NCI-H2171 treated with DMSO at 0.1 percent for 48 hours (cell line): Measurements from ENCODE around the gene PIAS1.
"Not testable (repeated sequence)": the region's sequence is repeated elsewhere in the genome, so short reads cannot be mapped to it uniquely, and the experiment has no call there.

Experiments used
- DNase-seq: peaks from one replicate; lab custom pipeline; 2025; lab: John Stamatoyannopoulos, UW

The PIAS1 gene

DNA sequence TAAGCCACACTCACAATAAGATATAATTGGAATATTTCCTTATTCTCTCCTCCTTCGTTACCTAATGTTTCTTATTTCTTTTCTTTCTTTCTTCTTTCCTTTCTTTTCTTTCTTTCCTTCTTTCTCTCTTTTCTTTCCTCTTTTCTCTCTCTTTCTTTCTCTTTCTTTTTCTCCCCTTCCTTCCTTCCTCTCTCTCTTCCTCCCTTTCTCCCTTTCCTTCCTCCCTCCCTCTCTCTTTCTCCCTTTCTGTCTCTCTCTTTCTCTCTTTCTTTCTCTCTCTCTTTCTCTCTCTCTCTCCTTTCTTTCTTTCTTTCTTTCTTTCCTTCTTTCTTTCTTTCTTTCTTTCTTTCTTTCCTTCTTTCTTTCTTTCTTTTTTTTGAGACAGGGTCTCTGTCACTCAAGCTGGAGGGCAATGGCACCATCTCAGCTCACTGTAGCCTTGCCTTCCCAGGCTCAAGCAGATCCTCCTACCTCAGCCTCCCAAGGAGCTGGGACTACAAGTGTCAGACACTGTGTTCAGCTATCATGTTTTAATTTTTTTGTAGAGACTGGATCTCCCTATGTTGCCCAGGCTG lies 19.3 kb upstream of the PIAS1 start:
- DNase-seq: no peak

DNA sequence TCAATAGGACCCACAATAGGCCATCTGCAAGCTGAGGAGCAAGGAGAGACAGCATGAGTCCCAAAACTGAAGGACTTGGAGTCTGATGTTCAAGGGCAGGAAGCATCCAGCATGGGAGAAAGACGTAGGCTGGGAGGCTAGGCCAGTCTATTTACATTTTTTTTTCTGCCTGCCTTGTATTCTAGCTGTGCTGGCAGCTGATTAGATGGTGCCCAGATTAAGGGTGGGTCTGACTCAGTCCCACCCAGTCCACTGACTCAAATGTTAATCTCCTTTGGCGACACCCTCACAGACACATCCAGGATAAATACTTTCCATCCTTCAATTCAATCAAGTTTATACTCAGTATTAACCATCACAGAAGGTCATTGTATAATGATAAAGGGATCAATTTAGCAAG lies 15.9 kb upstream of the PIAS1 start:
- DNase-seq: no peak

DNA sequence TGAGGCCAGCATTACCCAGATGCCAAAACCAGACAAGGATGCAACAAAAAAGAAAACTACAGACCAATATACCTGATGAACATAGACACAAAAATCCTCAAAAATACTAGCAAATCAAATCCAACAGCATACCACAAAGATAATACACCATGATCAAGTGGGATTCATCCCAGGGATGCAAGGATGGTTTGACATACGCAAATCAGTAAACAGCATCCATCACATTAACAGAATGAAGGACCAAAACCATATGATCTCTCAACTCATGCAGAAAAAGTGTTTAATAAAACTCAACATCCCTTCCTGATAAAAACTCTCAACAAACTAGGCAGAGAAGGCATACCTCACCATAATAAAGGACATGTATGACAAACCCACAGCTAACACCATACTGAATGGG lies 14.0 kb upstream of the PIAS1 start:
- no peak for DNase-seq

DNA sequence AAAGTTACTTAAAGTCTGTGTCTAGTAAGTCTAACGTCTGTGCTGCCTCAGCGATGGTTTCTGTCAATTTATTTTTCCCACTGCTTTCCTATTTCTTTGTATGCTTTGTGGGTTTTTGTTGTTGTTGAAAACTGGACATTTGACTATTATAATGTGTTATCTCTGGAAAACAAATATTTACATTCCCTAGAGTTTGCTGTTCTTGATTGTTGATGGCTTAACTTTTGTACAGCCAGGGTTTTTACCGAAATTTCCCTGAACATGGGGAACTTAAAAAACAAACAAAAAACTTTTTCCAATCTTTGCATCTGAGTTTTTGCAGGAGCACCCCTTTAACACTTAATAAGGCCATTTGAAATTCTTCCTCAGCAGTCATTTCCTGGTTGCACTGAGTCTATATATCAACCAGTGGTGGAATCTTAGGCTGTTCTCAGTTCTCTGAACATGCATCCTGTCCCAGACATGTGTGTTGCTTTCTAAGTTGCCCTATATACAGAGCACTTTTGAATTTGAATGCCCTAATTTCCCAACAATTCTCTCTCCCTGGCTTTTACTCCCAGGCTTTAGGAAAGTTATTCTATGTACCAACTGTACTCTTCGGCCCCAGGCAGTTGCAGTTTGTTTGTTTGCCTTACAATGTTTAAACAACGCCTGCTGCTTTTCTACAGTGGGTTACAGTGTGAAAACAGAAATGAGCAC lies 11.8 kb upstream of the PIAS1 start:
- no peak for DNase-seq

DNA sequence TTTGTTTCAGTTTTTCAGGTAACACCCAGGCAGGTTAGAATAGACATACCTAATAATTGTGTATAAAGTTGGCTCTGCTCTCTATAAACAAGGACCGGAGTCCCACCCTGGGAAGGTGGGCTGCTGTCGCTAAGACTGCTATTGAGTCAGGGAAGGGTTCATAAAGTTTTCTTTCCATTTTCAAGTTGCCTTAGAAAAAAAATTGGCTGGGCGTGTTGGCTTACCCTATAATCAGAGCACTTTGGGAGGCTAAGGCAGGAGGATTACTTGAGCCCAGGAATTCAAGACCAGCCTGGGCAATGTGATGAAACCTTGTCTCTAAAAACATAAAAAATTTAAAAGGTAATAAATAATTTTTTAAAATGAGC lies 11.3 kb upstream of the PIAS1 start:
- no peak for DNase-seq

DNA sequence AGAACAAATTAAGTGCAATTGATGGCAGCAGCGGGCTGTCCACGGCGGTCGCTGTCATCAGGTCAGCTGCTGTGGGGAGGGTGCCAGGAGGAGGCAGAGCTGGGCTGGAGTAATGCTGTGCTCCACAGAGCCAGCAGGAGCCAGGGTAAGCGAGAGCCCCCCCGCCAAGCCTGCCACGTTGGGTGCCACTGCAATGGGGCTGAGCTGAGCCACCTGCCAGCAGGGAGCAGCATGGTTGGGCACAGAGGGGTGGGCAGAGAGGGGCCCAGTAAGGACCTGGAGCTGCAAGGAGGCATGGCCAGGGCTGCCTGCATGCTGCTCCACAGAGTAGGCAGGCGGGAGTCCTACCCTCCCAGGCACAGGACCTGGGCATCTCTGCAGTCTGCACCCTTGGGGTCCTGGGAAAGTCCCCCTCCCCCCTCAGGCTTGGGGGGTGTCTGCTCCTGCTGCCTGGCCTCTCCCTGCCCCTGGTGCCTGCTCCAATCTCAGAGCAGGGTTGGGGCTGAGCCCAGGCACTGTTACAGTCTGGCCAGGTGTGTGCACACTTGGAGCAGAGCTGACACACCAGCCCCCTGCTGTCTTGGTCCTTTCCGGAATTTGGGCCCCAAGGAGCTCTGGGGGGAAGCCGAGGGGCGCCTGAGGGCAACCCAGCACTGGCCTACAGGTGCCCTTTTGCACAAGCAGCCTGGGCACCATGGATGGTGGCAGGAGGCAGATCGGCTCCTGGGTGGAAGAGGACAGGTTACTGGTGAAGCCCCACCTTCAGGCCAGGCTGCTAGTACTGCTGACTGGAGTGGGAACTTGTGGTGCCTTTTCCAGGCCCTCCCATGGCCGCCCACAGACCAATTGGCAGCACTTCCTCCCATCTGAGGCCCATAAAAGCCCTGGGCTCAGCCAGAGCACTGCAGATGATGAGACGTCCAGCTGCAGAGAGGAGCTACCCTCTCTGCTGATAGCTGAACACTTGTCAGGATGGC lies 8.5 kb upstream of the PIAS1 start:
- DNase-seq: no peak

DNA sequence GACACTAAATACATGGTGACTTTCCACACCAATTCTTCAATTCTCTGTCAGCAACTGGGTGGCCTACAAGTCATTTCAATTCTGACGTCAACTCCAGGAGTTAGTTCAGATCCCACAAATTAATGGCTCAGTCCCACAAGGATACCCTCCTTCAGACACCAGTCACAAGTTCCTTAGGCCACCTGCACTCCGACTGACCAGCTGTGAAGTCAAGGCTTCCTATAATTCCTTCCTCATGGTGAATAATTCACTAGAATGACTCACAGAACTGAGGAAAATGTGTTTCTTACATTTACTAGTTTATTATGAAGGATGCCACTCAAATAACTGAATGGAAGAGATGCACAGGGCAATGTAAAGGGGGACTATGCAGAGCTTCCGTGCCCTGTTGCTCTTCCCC lies 6.3 kb upstream of the PIAS1 start:
- DNase-seq: no peak

DNA sequence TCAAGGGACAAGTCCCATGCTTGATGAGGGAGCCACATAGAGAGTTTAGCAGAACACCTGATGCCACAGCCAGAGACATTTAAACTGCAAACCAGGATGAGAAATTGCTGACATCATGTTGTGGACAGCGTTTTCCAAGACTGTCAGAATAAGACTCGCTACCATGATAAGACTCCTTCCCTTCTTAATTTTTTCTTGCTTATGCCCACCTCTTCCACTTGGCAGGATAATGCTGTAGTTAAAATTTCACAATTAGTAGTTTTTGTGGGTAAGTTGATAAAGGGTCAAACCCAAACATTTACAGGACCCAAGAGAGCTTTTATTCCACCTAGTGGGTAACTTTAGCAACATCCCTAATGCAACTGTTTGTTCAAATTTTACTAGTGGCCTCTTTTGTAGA lies 3.0 kb upstream of the PIAS1 start:
- no peak for DNase-seq

DNA sequence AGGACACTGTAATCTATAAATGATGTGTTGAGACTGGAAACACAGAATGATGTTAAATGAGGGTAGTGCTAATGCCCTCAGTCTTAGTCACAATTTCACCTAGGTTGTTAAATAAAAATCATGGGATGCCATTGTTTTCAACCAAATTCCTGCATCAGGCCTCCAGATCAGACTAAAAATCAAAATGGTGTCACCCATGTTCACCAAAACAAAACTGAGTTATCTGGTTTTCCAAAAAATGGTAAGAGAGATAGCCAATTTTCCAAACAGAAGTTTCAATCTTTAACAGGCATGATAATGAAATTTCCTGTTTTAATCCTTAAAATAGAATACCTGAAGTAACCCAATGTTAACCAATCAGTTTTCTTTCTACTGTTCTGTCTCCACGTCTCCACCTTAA lies 2.2 kb upstream of the PIAS1 start:
- no peak for DNase-seq

DNA sequence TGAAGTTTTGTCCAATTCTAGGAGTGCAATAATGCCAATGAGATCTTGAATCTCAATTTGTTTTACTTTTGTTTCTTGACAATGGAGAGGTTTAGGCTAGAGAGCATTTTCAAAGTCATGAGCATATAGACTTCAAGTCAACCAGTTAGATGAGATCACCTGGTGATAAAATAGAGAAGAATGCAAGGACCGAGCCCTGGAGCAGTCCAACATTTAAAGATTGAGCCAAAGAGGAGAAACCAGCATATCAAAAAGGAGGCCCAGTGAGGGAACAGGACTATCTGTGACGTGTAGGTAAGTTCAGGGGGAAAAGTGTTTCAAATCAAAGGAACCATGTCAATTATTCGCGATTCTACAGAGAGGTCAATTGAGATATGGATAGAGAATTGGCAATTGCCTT lies 1.7 kb upstream of the PIAS1 start:
- no peak for DNase-seq

DNA sequence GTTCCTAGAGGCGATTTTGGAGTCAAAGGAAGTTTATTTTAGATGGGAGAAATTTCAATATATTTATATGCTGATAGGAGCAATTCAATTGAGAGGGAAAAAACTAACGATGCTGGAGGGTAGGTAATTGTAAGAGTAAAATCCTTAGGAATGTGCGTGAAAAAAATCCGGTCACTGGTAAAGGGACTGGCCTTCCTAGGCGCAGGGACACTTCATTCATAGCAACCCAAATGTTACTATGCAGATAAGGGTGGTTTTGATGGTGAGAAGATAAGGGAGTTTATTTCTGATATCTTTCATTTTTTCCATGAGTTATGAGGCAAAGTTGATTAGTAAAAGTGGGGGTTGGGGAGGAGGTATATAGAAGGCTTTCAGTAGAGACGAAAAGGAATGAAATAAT lies 1.1 kb upstream of the PIAS1 start:
- DNase-seq: no peak

DNA sequence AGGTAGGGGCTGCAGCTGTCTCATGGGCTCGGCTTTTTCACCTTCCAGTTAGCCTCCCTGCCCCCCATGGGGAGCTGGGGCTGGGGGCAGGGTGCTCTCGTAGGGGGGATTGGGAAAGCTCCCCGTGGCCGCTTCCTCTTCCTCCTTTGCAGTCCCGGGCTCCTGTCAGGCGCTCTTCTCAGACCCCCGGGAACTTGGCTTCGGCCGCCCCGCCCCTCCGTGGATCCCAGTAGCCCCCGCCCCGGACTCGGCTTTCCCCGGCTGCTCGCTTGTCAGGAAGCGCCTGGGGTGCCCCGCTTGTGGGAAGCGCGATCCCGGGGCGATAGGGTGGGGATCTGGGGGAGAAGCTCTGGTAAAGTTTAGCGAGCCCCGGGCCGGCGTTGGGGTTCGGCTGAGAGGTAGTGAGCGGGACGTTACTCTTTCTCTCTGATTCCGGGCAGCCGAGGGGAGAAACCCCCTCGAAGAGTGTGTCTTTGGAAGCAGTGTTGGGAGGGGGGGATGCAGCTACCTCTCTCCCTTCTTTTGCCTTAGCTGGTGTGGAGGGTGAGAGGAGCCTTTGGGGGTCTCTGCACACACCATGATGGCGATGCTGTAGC lies 611 bp downstream of the PIAS1 start:
- DNase-seq: peak; percentile 78

DNA sequence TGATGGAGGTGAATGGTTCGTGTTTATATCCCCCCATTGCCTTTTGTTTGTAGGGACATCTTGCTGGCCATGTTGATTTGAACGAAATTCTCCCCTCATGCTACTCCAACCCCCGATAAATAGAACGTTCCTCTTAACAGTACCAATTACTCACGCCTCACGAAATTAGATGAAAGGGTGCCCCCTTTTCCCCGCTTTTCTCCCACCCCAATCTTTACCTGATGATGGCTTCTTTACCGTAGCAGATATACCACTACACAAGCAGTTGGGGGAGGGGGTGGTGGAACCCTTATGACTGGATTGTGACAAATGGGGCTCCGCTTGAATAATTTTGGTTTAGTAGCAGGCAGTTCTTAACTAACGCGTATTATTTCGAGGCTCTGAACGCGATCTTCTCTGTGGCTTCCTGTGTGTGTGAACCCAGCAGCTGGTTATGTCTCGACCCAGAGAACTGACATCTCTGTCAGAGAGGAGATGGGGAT lies 1.1 kb downstream of the PIAS1 start:
- peak; percentile 63 for DNase-seq

DNA sequence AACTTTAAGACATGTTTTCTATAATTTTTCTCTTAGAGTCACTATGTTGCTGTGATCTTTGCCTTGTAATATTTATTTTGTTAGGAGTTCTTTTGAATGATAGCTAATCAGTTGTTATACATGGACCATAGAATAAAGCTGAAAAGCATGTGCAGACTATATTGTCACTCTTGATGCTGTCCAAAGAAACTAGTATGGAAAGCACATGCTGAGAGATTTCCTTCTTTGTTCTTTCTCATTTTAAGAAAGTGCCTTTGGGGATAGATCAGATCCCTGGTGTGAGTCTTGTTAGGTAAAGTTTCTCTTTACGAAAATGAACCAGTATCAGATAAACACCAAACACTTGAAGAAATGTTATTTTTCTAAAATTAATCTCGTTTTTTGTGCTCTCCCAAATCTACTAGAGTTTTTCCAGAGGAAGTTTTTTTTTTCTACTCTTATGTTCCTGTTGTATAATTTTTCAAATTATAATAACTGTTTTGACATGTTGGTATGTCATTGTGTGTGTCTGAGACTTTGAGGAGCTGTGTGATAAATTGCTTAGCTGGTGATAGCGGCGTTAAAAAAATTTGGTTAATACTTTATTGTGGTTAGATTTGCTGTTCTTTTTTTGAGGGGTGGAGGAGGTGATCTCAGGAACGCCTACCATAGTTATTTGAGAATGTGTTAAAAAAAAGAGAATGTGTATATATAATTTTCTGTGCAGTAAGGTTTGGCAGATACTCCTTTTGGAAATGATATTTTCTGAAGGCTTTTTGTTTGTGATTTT lies 2.2 kb downstream of the PIAS1 start:
- no peak for DNase-seq

DNA sequence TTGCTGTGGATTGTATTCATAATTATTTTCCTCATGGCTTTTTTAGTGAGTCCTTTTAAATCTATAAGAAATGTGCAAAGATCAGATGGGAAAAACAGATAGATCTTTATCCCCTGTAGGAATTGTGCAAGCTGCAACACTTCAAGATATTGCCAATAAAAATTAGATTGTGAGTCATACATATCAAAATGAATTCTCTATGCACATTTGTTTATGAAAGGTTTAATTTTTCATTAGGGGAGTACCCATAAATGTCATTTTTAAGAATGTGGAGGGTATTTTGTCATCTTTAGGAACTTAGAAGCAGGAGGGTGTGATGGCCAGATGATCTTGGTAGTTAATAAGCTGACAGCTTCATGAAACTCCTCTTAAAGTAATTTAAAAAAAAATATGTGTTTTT lies 2.9 kb downstream of the PIAS1 start:
- no peak for DNase-seq

DNA sequence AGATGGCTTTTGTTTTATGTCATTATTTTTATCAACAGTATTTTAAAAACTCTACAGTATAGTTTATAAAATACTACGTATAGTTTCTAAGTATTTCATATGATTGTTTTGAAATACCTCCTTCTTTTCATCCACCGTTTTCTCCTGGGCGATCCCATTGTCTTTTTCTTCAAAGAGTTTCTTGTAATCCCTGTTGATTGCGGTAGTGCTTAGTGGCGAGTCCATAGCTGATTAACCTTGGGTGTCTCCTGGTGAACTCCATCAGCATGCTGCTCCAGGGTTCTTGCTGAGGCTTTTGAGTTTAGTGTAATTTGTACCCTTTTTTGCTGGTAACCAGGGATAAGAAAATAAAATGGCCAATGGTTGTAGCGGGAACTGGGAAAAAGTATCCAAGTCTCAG lies 3.6 kb downstream of the PIAS1 start:
- no peak for DNase-seq

DNA sequence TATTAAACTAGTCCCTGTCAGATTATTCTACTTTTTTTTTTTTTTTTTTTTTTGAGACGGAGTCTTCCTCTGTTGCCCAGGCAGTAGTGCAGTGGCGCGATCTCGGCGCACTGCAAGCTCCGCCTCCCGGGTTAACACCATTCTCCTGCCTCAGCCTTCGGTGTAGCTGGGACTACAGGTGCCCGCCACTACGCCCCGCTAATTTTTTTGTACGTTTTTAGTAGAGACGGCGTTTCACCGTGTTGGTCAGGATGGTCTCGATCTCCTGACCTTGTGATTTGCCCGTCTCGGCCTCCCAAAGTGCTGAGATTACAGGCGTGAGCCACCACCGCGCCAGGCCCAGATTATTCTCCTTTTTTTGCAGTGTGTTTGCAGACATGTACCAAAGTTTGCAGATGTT lies 4.9 kb downstream of the PIAS1 start:
- not testable (repeated sequence) for DNase-seq

DNA sequence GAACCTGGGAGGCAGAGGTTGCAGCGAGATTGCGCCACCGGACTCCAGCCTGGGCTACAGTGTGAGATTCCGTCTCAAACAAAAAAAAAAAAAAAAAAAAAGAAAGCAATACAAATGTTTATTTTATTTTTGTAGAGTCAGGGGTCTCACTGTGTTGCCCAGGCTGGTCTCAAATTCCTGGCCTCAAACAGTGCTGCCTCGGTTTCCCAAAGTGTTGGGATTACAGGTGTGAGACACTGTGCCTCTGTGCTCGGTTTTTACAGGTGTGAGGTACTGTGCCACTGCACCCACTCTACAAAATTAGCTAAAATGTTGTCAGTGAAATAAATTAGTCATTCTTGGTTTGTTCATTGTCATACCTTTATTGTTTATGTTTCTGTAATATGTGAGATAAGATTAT lies 5.5 kb downstream of the PIAS1 start:
- no peak for DNase-seq

DNA sequence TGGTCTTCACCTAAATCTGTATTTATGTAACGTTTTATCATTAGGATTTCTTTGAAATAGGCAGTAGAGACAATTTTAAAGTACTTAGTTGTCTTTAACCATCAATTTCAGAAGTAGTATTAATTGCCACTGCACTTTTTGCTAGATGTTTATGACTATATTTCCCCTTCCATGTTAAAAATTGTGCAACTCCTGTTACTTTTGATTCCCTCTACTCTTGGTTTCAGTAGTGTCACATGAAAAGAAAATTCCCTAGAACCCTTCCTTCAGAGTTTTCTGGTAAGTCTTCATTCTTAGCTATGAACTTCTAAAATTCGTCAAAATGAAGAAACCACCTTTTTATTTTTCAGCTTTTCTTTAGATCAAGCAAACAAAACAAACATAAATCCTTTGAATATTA lies 7.1 kb downstream of the PIAS1 start:
- DNase-seq: no peak

DNA sequence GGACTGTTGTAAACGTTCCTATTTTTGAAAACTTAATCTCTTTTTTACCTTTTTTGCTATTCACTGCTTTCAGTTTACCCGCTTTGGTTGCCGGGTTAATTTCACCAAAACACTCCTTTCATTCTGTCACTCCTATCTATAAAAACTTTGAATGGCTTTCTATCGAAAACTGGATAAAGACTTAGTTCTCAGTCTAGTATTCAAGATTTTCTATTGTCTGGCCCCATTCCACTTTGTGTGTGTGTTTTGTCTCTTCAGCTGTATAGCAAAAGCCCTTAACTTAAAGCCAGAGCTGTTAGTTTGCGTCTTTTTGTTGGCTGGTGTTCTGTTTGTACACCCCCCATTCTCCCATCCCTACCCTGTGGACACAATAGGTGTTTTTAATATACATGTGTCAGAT lies 7.5 kb downstream of the PIAS1 start:
- no peak for DNase-seq

DNA sequence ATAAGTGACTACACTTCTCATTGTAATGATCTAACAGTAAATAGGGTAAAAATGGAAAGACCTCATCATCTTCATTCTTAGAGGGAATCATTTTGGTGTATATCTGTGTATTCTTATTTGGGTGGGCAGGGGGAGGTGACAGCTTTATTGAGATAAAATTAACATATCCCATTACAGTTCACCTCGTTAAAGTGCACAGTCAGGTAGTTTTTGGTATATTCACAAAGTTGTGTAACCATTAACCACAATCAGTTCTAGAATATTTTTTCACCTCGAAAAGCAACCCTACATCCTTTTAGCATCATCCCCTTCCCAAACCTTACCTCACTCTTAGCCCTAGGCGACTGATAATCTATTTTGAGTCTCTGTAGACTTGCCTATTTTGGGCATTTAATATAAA lies 8.1 kb downstream of the PIAS1 start:
- DNase-seq: no peak

DNA sequence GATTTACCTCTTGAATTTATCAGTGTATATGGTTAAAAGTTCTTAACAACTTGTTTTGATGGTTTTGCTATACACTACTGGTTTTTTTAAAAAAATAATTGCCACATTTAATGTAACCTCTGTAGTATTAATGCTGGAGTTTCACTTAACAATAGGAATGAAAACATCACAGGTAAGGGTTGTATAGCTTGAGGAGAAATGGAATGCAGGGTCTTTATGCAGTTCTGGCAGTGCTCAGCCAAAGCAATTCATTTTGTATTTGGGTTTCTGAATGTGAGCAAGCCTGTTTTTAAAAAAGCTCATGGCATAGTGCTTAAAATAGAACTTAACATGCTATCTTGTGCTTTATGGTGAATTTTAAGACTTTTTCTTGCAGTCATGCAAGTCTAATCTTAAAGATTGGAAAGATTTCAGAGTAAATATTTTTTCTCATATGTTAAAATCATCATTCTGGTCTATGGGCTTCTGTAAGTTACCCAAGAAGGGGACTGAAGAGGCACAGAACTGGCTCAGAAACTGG lies 8.9 kb downstream of the PIAS1 start:
- no peak for DNase-seq
